ENCODE measurements around the gene VPS13D. TPM values are rescaled to one million over a fixed set of nuclear protein-coding genes. Genes with fewer than 3 reads are reported as not detected.

VPS13D gene
- total RNA-seq, 4 donors from 2014 or later = 88.3 to 123 (median 113) TPM

GRCh38 chr1:12279728-12280464, 50.1 kb downstream of the VPS13D start:
- DNase-seq = no peak
- H3K27me3 ChIP-seq = no peaks in the 10 kb centered on the region
- H3K27ac ChIP-seq = no peak overlapping the region
- no peaks in the 10 kb centered on the region for H3K9me3 ChIP-seq
- H3K4me1 ChIP-seq = no peaks in the 10 kb centered on the region
- H3K36me3 ChIP-seq = peaks cover 0 to 94% (median 0%) of the 10 kb centered on the region in 3 donors
- TF ChIP-seq CTCF (IDR thresholded peaks at IDR 0.05) (no peak), POLR2A (IDR thresholded peaks at IDR 0.05) (no peak)
- H3K4me3 ChIP-seq = no peak overlapping the region

GRCh38 chr1:12282142-12282541, 52.3 kb downstream of the VPS13D start:
- TF ChIP-seq POLR2A (IDR thresholded peaks at IDR 0.05) (no peak), CTCF (IDR thresholded peaks at IDR 0.05) (no peak)
- H3K27me3 ChIP-seq = no peaks in the 10 kb centered on the region
- DNase-seq = no peak
- no peak overlapping the region for H3K4me3 ChIP-seq
- H3K27ac ChIP-seq = no peak overlapping the region
- H3K4me1 ChIP-seq = no peaks in the 10 kb centered on the region
- peaks cover 0 to 77% (median 0%) of the 10 kb centered on the region in 3 donors for H3K36me3 ChIP-seq
- H3K9me3 ChIP-seq = no peaks in the 10 kb centered on the region

- DNase-seq = no peak
Measured at GRCh38 chr1:12284486-12284885, 54.7 kb downstream of the VPS13D start.

GRCh38 chr1:12285496-12286143, 55.8 kb downstream of the VPS13D start:
- Histone ChIP-seq H3K27me3 (no peaks in the 10 kb centered on the region), H3K36me3 (peaks cover 0 to 63% (median 0%) of the 10 kb centered on the region in 3 donors), H3K27ac (no peak overlapping the region), H3K4me3 (no peak overlapping the region), H3K9me3 (no peaks in the 10 kb centered on the region), H3K4me1 (no peaks in the 10 kb centered on the region)
- no peak for TF ChIP-seq POLR2A (IDR thresholded peaks at IDR 0.05)
- TF ChIP-seq CTCF (IDR thresholded peaks at IDR 0.05) = no peak
- DNase-seq = no peak

More at GRCh38 chr1:12284486-12284885, 54.7 kb downstream of the VPS13D start:
- Histone ChIP-seq H3K4me3 (no peak overlapping the region), H3K4me1 (no peaks in the 10 kb centered on the region), H3K9me3 (no peaks in the 10 kb centered on the region), H3K27ac (no peak overlapping the region), H3K36me3 (peaks cover 0 to 63% (median 0%) of the 10 kb centered on the region in 3 donors), H3K27me3 (no peaks in the 10 kb centered on the region)
- TF ChIP-seq POLR2A (IDR thresholded peaks at IDR 0.05) (no peak), CTCF (IDR thresholded peaks at IDR 0.05) (no peak)

- no peak for DNase-seq
- no peaks in the 10 kb centered on the region for H3K27me3 ChIP-seq
- TF ChIP-seq POLR2A (IDR thresholded peaks at IDR 0.05) = no peak
- no peak for TF ChIP-seq CTCF (IDR thresholded peaks at IDR 0.05)
- peaks cover 0 to 58% (median 0%) of the 10 kb centered on the region in 3 donors for H3K36me3 ChIP-seq
- H3K9me3 ChIP-seq = no peaks in the 10 kb centered on the region
- H3K4me3 ChIP-seq = no peak overlapping the region
- no peak overlapping the region for H3K27ac ChIP-seq
- no peaks in the 10 kb centered on the region for H3K4me1 ChIP-seq
Measured at GRCh38 chr1:12287869-12288268, 58.0 kb downstream of the VPS13D start.

Data from Peyer's patch (tissue), 4 donors.